ENCODE data around the gene GPX1.

GPX1 gene

DNA sequence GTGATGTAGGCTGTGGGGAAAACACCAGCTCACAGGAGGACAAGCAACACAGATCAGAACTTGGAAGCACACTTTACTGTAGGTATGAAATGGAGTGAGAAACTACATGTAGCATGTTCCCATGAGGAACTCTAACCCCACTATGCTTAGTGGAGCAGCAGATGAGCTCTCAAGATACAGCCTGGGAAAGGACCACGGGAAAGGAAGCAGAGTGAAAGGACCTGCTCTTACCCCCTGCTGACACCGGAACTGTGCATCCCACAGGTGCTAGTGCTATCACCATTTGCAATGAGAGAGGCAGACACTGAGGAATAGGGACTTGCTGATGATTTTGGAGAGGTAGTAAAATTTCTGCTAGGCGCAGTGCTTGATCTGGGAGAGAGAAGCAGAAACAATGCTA lies 46.9 kb downstream of the GPX1 start:
- DNase-seq (ENCODE audit: low read depth in 3 of 3): no peak

DNA sequence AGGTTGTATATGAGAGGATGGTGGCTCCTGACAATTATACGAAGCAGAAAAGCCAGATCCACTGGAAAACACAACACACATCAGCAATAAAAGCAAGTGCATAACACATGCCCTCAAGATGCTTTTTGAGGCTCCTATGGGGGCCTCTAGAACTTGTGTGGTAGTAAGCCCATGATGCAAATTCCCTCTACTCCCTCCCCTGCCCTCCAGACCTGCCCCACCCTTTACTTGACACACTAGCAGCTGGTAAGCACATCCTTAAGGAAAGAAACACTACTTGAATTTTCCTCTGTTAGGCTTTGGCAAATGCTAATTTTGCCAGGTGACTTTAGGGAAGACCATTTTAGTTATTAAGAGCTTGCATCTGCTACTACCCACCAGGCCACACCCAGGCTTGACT lies 47.5 kb downstream of the GPX1 start:
- no peak for DNase-seq (ENCODE audit: low read depth in 3 of 3)

Measured in stimulated activated CD4-positive, alpha-beta T cell treated with anti-CD3 and anti-CD28 coated beads, TNF-alpha, amount 100 ng/mL, for 4 hours (primary cell).